ENCODE results near the gene IGSF21.
"Not testable (repeated sequence)": the region's sequence is repeated elsewhere in the genome, so short reads cannot be mapped to it uniquely, and the experiment has no call there.

Gene IGSF21

DNA sequence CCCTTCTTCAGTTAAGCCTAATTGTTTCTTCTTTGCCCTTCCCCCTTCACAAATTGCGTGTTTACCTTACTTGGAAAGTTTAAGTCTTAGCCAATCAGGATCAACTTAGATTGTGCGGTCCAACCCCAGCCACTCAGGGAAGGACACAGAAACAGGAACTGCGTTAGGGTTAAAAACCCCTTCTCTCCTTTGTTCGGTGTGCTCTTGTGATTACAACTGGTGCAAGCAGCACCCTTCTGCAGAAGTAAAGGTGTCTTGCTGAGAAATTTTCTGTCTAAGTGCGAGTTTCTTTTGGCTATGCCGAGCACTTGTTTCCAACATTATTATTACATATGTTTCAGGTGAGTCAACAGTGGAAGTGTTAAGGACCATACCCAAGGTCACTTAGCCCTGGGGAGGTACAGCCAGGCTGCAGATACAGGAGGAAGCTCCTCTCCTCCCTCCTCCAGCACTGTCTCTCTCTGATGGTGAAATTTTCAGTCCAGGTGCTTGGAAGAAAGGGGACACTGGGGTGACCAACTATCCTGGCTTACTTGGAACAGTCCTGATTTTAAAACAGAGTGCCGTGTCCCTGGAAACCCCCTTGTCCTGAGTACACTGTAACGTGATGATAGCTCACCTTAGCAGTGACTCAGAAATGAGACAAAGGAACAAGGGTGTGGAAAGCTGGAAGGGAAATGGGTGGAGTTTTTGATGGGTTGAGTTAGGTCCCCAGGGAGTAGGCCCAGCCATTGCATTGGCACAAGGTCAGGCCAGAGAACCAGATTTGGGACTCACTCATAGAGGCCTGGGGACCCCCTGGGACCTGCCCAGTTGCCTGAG is 304.4 kb downstream of the IGSF21 start:
- FAIRE-seq = no peak

DNA sequence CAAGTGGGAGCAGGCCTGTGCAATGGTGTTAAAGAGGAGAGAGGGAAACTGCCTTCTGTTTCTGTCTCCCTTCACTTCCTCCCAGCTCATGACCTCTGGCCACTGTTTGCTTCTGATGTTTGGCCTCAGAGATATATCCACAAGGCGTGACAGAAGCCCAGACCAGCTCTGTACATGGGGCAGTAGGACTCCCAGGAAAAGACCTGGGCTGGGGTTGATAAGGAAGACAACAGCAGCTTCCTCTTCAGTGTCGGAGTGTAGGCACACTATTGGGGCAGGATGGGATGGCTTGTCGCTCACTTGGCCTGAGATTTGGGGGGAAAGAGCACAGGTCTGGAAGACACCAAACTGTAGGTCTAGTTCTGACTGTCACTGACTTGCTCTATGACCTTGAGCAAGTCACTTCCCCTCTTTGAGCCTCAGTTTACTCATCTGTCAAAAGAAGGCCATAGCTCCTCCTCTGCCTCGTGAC is 305.3 kb downstream of the IGSF21 start:
- no peak for FAIRE-seq

DNA sequence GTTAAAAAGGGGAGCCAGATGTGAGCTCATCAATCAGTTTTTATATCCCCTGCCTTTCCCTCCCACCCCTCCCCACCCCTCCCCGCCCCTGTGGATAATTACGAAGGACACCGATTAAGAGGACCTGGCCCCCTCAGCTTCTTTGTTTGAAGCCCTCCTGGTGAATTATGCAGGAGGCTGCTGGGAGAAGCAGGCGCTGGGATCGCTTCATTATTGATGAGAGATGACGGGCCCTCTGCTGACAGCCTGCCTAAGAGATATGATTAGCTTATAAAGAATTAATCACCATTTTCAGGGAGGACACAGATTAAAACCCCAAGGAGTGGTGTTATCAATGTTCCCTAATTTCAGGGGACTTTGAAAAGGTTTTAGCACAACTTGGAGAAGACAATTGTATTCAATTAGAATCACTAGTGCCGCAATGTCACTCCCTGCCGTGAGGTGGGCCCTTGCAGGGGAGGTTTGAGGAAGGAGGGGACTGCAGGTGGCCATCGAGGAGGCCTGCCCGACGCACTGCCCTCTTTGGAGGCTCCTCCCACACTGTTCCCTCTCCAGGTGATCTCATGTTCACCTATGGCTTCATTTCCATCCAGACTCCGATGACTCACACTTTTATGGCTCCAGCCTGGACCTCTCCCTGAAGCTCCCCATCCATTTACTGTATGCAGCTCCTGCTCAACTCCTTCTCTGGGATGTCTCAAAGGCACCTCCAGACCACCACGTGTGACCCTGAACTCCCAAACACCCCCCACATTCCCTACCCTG is 306.1 kb downstream of the IGSF21 start:
- no peak for FAIRE-seq

- FAIRE-seq = no peak
Measured at GRCh38 chr1:18414321-18414720, 306.7 kb downstream of the IGSF21 start.

- FAIRE-seq = no peak
Measured at GRCh38 chr1:18414872-18415447, 307.4 kb downstream of the IGSF21 start.

DNA sequence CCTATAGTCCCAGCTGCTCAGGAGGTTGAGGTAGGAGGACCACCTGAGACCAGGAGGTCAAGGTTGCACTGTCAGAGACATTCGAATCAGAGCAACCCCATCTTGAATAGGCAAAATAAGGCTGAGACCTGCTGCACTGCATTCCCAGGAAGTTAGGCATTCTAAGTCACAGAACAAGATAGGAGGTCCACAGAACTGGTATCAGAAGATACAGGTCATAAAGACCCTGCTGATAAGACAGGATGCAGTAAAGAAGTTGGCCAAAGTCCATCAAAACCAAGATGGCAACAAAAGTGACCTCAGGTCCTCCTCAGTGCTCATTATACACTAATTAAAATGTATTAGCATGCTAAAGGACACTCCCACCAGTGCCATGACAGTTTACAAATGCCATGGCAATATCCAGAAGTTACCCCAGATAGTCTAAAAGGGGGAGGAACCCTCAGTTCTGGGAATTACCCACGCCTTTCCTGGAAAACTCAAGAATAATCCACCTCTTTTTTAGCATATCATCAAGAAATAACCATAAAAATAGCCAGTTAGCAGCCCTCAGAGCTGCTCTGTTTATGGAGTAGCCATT is 307.9 kb downstream of the IGSF21 start:
- FAIRE-seq = no peak

- not testable (repeated sequence) for FAIRE-seq
Measured at GRCh38 chr1:18416126-18416525, 308.5 kb downstream of the IGSF21 start.

DNA sequence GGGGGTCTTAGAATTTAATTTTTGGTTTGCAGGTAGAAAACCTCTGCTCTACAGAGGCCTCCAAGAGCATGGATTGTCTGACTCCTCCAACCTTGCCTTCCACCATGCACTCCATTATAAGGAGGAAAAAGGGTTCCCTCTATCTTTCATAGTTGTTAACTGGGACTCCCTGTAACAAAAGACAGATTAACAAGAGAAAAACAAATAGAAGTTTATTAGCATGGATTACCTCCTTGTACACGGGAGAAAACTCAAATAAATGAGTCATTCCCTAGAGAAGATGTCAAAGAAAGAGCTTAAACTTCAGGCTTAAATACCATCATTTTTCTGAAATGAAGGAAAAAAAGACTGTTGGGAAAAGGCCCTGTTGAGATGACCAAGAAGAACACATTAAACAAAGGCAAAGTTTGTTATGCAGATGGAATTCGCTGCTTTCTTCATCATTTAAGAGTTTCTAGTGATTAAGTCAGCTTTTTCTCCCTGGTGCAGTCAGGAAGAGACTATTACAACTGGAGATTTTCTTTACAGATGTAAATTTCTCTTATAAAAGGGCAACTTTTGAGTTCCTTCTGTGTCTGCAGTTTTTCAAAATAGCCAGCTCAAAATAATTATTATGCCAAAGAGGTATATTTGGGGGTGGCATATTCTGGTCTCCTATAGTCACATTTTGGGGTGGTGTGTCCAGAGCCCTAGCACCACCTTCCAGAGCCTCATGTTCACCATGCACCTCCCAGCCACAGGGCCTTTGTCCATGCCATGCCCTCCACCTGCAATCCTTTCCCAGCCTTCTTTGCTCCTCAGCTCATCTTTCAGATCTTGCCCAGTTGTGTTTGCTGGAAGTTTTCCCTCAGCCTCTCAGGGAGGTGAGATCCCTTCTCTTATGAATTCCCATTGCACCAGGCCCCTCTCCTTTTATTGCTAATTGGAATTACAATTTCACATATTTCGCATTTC is 310.0 kb downstream of the IGSF21 start:
- FAIRE-seq = no peak

GRCh38 chr1:18419113-18419844 is 311.7 kb downstream of the IGSF21 start:
- FAIRE-seq = no peak

DNA sequence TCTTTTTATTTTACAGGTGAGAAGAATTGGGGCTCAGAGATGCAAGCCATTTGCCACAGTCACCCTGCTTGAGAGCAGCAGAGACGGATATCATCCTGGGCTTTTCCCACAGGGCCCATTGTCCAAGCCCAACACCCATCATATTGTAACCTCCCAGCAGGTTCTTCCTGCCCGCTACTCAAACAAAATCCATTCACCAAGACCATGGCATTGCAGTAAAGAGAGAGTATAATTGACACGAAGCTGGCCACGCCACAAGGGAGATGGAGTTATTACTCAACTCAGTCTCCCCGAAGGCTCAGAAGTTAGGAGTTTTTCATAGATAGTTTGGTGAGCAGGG is 312.2 kb downstream of the IGSF21 start:
- FAIRE-seq = no peak

- FAIRE-seq = no peak
Measured at GRCh38 chr1:18422076-18422777, 314.6 kb downstream of the IGSF21 start.

DNA sequence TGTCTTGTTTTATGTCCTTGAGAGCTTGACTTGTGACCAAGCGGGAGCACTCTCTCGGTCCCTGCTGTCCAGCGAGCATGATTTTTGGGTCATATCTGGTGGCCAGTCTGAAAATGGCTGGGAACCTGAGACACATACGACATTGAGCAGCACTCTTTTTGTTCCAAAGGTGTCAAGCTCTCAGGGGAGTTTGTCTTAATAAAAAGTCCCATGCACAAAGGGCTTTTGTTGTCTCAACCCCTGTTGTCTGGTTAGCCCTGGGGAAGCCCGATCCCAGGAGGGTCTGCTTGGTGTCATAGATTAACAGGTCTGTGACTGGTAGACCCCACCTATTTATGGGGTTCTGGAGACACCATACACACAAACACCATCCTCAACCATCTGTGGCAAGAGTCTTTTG is 315.4 kb downstream of the IGSF21 start:
- no peak for FAIRE-seq

DNA sequence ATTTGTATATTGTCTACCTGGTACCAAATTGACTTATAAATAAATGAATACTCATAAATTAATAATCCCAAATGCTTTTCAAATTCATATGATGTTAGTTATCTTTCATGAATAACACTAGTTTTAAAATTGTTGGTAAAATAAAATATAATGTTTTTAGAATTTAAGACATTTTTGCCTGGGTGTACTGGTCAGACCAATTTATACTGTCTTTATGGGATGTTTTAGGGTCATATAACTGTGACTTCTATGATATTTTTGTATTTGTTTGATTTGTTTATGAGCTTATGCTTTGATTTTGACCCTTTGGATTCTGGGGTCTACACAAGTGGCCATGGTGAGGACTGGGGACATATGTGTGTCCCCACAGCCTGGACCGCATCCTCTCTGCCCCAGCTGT is 319.0 kb downstream of the IGSF21 start:
- FAIRE-seq = no peak

All from endometrium (tissue), 2 donors.